OCI-LY7 (cell line): ENCODE data around the gene COL25A1.

Experiments
- EZH2phosphoT487 ChIP-seq: fragments of 200-600 bp; sonication (generic); IDR thresholded peaks from 2 replicates; pipeline ENCODE4 v1.6.1; 2018; ENCODE audit warnings: low read depth, borderline replicate concordance, mild to moderate bottlenecking, mixed run types, antibody characterized with exemption, low read length, moderate library complexity, mixed read lengths
- TF ChIP-seq, protein P1 (sequence below): fragments of 200-600 bp; sonication (generic); conservative IDR thresholded peaks from 2 replicates; pipeline ENCODE4 v1.5.1; 2014; ENCODE audit warnings: mild to moderate bottlenecking, antibody characterized with exemption, low read length, moderate library complexity, mixed read lengths

DNA sequence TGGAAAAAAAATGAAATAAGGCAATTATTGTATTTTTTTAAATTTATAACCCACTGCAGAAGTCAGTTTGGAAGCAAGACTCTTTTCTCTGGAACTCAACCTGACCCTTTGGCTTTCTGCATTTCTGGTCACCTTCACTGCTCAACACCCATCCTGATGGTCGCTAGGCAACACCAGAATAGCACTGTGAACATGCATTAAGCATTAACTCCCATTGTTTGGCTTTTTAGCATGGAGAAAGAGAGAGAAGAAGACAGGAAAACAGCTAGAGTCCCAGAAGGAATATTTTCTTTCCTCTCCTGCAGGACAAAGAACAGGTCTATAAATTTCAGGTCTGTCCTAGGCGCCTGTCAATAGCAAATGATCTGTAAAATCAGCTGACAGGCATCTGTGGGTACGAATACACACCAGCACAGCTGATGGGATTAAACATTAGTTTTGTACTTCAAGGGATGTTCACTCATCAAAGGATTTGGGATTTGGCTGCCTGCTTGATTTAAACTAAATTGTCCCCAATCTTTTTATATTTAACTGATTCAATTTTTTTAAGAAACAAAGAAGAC is 402.4 kb downstream of the COL25A1 start:
- TF ChIP-seq EZH2phosphoT487: no peak
- TF ChIP-seq, protein P1, sequence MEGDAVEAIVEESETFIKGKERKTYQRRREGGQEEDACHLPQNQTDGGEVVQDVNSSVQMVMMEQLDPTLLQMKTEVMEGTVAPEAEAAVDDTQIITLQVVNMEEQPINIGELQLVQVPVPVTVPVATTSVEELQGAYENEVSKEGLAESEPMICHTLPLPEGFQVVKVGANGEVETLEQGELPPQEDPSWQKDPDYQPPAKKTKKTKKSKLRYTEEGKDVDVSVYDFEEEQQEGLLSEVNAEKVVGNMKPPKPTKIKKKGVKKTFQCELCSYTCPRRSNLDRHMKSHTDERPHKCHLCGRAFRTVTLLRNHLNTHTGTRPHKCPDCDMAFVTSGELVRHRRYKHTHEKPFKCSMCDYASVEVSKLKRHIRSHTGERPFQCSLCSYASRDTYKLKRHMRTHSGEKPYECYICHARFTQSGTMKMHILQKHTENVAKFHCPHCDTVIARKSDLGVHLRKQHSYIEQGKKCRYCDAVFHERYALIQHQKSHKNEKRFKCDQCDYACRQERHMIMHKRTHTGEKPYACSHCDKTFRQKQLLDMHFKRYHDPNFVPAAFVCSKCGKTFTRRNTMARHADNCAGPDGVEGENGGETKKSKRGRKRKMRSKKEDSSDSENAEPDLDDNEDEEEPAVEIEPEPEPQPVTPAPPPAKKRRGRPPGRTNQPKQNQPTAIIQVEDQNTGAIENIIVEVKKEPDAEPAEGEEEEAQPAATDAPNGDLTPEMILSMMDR: no peak
